ENCODE data around the gene CDADC1. TPM values are rescaled to one million over a fixed set of nuclear protein-coding genes. Genes with fewer than 3 reads are reported as not detected.

The CDADC1 gene
- total and polyA plus RNA-seq, 4 donors, result 3.0 to 6.1 (median 4.5) TPM

DNA sequence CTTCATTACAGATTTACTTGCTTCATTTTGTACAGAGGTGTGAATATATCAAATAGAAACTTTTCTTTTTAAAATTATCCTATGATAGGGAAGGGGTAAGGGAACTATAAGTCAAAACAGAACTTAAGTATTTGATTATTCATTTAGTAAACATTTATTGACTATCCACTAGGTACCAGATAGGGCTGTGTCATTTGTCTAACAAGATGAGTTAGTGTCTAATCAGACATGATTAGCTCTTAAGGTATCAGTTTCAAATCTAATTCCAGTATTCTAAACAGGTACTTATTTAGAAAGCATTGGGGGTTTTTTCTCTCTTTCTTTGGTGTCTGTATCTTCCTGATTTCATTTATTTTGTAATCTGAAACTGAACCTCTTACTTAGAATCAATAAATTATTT lies 32.2 kb downstream of the CDADC1 start:
- Histone ChIP-seq H3K9me3 (ENCODE audit: control insufficient read depth in 4 of 4, low read length in 3 of 4) (no peaks in the 10 kb centered on the region), H3K4me1 (ENCODE audit: control insufficient read depth in 4 of 4, insufficient read depth in 4 of 4, low read length in 3 of 4) (peaks cover 0 to 6% (median 5%) of the 10 kb centered on the region in 4 donors), H3K27me3 (ENCODE audit: control insufficient read depth in 4 of 4, insufficient read depth in 4 of 4, low read length in 3 of 4) (no peaks in the 10 kb centered on the region), H3K36me3 (ENCODE audit: control insufficient read depth in 4 of 4, insufficient read depth in 3 of 4, low read depth in 1 of 4, low read length in 3 of 4) (peaks cover 0 to 8% (median 3%) of the 10 kb centered on the region in 4 donors), H3K9ac (ENCODE audit: low read depth in 1 of 2, low read length in 2 of 2) (no peak overlapping the region), H3K27ac (ENCODE audit: low read depth in 1 of 2, low read length in 2 of 2) (no peak overlapping the region), H3K4me3 (ENCODE audit: low read depth in 1 of 3, low read length in 3 of 3) (no peak overlapping the region)
- no peak for DNase-seq (ENCODE audit: low spot score)
- TF ChIP-seq HNF4A (conservative IDR thresholded peaks at IDR 0.05) (no peak), SP1 (IDR thresholded peaks at IDR 0.05) (no peak), FOXA1 (IDR thresholded peaks at IDR 0.05) (no peak), YY1 (IDR thresholded peaks at IDR 0.05) (no peak)
- TF ChIP-seq, protein P1, sequence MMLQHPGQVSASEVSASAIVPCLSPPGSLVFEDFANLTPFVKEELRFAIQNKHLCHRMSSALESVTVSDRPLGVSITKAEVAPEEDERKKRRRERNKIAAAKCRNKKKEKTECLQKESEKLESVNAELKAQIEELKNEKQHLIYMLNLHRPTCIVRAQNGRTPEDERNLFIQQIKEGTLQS (IDR thresholded peaks at IDR 0.05), result no peak

DNA sequence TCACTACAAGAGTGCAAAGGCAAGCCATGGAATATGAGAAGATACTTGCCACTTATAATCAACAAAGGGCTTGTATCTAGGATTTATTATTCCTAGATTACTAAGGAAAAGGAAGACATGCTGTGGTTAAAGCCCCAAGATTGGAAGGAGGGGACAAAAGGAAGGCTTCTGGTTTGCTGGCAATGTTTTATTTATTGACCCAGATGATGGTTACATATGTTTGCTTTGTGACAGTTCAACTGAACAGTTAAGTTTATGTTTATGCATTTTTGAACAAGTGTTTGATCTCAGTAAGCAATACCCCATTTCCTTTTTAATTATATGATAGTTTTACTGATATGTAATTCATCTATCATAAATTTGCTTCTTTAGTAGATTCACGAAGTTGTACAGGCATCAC lies 40.3 kb downstream of the CDADC1 start:
- H3K4me3 ChIP-seq (ENCODE audit: low read depth in 1 of 3, low read length in 3 of 3), result no peak overlapping the region
- WGBS, result 84% methylated on average over 1 of the region's 1 CpG
- no peak for DNase-seq (ENCODE audit: low spot score)

More for the DNA sequence above, 40.3 kb downstream of the CDADC1 start:
- peaks cover 0 to 2% (median 0%) of the 10 kb centered on the region in 4 donors for H3K36me3 ChIP-seq (ENCODE audit: control insufficient read depth in 4 of 4, insufficient read depth in 3 of 4, low read depth in 1 of 4, low read length in 3 of 4)
- H3K9ac ChIP-seq (ENCODE audit: low read depth in 1 of 2, low read length in 2 of 2), result no peak overlapping the region
- H3K27me3 ChIP-seq (ENCODE audit: control insufficient read depth in 4 of 4, insufficient read depth in 4 of 4, low read length in 3 of 4), result no peaks in the 10 kb centered on the region
- H3K4me1 ChIP-seq (ENCODE audit: control insufficient read depth in 4 of 4, insufficient read depth in 4 of 4, low read length in 3 of 4), result peaks cover 2 to 15% (median 9%) of the 10 kb centered on the region in 4 donors
- TF ChIP-seq CTCF (IDR thresholded peaks at IDR 0.05; ENCODE audit: low read depth, low read length, missing input control) (no peak), FOXA2 (IDR thresholded peaks at IDR 0.05) (no peak), EGR1 (IDR thresholded peaks at IDR 0.05; ENCODE audit: low read depth in 2 of 2) (no peak), HNF4G (IDR thresholded peaks at IDR 0.05) (no peak), GABPA (IDR thresholded peaks at IDR 0.05 in 1 of 2, conservative IDR thresholded peaks at IDR 0.05 in 1 of 2) (no peak), YY1 (IDR thresholded peaks at IDR 0.05) (no peak), JUND (IDR thresholded peaks at IDR 0.05) (no peak), ZBTB33 (IDR thresholded peaks at IDR 0.05) (no peak), SP1 (IDR thresholded peaks at IDR 0.05) (no peak), FOXA1 (IDR thresholded peaks at IDR 0.05) (no peak), NR2F2 (IDR thresholded peaks at IDR 0.05) (no peak), HNF4A (conservative IDR thresholded peaks at IDR 0.05) (no peak)
- TF ChIP-seq, protein P2, sequence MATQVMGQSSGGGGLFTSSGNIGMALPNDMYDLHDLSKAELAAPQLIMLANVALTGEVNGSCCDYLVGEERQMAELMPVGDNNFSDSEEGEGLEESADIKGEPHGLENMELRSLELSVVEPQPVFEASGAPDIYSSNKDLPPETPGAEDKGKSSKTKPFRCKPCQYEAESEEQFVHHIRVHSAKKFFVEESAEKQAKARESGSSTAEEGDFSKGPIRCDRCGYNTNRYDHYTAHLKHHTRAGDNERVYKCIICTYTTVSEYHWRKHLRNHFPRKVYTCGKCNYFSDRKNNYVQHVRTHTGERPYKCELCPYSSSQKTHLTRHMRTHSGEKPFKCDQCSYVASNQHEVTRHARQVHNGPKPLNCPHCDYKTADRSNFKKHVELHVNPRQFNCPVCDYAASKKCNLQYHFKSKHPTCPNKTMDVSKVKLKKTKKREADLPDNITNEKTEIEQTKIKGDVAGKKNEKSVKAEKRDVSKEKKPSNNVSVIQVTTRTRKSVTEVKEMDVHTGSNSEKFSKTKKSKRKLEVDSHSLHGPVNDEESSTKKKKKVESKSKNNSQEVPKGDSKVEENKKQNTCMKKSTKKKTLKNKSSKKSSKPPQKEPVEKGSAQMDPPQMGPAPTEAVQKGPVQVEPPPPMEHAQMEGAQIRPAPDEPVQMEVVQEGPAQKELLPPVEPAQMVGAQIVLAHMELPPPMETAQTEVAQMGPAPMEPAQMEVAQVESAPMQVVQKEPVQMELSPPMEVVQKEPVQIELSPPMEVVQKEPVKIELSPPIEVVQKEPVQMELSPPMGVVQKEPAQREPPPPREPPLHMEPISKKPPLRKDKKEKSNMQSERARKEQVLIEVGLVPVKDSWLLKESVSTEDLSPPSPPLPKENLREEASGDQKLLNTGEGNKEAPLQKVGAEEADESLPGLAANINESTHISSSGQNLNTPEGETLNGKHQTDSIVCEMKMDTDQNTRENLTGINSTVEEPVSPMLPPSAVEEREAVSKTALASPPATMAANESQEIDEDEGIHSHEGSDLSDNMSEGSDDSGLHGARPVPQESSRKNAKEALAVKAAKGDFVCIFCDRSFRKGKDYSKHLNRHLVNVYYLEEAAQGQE (IDR thresholded peaks at IDR 0.05), result no peak
- TF ChIP-seq, protein P3, sequence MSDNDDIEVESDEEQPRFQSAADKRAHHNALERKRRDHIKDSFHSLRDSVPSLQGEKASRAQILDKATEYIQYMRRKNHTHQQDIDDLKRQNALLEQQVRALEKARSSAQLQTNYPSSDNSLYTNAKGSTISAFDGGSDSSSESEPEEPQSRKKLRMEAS (IDR thresholded peaks at IDR 0.05), result no peak
- TF ChIP-seq, protein P1 (IDR thresholded peaks at IDR 0.05), result no peak
- no peaks in the 10 kb centered on the region for H3K9me3 ChIP-seq (ENCODE audit: control insufficient read depth in 4 of 4, low read length in 3 of 4)
- no peak overlapping the region for H3K27ac ChIP-seq (ENCODE audit: low read depth in 1 of 2, low read length in 2 of 2)
